SHP77 treated with DMSO at 0.1 percent for 48 hours (cell line): ENCODE data around the gene DALRD3.
A peak's percentile ranks its signal among the peaks of the same experiment; 100 is the strongest.

Experiments used
- DNase-seq: peaks from one replicate; lab custom pipeline; 2025; lab: John Stamatoyannopoulos, UW

Gene DALRD3, protein sequence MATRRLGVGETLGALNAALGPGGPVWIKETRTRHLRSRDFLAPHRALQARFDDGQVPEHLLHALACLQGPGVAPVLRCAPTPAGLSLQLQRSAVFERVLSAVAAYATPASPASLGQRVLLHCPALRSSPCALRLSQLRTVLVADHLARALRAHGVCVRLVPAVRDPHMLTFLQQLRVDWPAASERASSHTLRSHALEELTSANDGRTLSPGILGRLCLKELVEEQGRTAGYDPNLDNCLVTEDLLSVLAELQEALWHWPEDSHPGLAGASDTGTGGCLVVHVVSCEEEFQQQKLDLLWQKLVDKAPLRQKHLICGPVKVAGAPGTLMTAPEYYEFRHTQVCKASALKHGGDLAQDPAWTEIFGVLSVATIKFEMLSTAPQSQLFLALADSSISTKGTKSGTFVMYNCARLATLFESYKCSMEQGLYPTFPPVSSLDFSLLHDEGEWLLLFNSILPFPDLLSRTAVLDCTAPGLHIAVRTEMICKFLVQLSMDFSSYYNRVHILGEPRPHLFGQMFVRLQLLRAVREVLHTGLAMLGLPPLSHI

GRCh38 chr3:49017971-49018706 lies at the start of gene DALRD3:
TSS of gene DALRD3 (minus strand) at chr3:49018580. CDS start at chr3:49018564, 16 bp downstream.
- DNase-seq: peak; percentile 62

DNA sequence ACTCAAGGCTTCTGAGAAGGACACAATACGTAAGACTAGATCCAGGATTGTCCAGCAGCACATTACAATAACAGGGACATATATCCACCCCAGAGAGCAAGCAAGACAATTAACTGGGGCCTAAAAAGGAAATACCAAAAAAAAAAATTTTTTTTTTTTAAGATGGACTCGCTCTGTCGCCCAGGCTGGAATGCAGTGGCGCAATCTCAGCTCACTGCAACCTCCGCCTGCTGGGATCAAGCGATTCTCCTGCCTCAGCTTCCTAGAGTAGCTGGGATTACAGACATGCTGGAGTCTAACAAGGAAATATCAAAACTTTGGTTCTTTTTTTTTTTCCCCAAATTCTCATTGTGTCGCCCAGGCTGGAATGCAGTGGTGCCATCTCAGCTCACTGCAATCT lies 39.6 kb upstream of the DALRD3 start:
- no peak for DNase-seq

DNA sequence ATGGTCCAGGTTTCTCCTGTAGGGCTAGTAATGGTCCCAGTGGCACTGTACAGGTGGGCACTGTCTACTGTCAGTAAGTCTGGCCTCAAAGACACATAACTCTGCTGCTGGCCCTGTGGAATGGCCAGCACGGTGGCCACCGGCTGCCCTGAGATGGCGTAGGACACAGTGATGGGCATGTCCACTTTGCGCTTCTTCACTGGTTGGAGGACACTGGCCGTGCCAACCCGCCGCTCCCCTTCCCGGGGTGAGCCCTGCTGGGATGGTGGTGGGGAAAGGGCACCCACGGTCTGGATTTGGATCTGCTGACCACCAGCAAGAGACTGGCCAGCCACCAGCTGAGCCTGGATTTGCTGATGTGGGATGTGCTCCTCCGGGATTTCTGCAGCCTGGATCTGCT lies 38.9 kb upstream of the DALRD3 start:
- no peak for DNase-seq

- no peak for DNase-seq
These were observed 36.0 kb upstream of the DALRD3 start for GRCh38 chr3:49054344-49054862.

DNA sequence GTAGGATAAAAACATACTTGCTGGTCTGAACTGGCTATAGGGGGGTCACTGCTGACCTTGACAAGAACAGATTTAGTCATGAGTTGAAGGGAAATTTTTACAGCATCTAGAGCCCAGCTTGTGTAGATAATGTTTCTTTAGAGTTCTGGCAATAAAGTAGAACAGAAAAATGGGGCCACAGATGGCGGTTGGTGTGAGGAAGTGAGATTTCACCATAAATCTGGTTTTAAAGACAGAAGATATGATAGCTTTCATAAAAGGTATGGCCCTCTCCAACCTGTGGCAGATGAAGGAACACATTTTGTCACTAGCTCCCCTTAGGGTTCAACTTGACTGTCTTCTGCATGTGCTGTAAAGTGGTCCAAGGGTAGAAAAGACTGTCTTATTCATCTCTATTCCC lies 35.2 kb upstream of the DALRD3 start:
- no peak for DNase-seq

- no peak for DNase-seq
These were observed 16.9 kb upstream of the DALRD3 start for GRCh38 chr3:49035281-49035680.

- DNase-seq: no peak
These were observed 16.3 kb upstream of the DALRD3 start for GRCh38 chr3:49034650-49035049.

GRCh38 chr3:49032646-49033304 lies 14.4 kb upstream of the DALRD3 start:
- no peak for DNase-seq

DNA sequence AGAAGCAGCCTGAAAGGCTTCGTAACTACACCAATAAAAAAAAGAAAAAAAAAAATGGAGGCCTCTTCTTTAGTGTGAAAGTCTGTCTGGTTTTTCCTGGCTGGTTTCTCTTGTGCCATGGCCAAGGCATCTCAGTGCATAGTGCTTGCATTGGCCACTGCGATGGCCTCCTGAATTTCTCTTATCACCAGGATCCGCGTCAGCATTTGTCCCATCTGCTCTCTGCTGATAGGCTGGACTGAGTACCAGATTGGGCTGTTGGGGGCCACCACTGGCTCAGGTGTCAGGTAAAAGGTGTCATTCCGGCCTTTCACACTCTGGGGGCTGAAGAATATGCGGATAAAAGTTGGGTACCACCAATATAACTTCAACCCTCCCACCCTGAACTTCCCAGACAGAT lies 11.9 kb upstream of the DALRD3 start:
- no peak for DNase-seq

GRCh38 chr3:49029563-49029884 lies 11.1 kb upstream of the DALRD3 start:
- no peak for DNase-seq

DNA sequence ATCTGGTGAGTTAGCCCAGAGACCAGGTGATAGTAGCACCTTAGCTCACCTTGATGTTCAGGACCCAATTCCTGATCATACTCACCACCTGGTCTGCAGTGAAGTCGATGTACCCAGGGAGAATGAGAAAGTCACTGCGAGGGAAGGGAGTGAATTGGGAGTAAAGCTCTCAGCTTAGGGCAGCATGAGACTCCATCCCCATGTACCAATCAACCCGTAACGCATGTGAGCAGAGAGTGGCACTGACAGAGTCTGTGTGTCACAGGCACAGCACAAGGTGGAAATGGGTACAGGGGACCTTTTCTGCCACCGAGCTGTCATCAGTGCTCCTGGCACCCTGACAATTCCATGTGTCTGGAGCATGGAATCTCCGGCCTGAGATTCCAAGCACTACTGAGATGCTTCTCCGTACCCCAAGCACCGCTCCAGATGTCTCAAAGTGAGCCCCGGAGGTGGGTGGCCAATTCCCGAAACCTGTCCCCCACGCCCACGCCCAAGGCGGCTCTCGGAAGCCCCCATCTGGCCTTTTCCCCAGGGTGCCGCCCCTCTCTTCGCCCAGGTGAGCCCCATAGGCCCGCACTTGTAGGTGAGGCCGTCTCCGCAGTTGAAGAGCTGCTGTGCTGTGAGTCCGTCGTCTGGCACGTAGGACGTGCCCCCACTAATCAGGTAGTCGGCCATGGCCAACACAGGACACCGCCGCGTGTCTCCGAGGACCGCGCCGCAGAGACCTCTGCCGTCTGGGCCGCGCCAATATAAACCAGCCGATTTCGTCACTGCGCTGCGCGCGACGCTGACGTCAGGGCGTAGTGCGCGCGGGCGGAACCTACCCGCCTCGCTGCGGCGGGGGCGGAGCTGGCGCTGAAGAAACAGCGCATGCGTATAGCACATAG lies 10.5 kb upstream of the DALRD3 start, which contains the start of gene IMPDH2:
TSS of gene IMPDH2 (minus strand) at position 726 of the 890 bp plus-strand sequence. CDS start at position 678, 48 bp downstream.
- DNase-seq: peak; percentile 75

GRCh38 chr3:49028298-49028672 lies 9.9 kb upstream of the DALRD3 start:
- no peak for DNase-seq

DNA sequence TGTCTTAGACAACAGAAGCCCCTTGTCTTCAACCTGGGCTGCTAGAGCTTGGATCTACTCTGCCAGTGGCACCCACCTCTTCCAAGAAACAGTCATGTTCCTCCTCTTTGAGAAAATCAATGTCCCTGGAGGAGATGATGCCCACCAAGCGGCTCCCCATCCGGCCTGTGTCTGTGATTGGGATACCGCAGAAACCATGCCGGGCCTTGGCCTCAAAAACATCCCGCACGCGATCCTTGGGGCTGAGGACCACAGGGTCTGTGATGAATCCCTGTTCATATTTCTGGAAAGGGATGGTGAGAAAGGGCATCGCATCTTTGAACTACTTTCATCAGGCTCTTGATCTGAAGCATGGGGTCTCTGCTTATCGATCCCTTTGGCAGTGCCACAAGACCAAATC lies 9.3 kb upstream of the DALRD3 start:
- no peak for DNase-seq

DNA sequence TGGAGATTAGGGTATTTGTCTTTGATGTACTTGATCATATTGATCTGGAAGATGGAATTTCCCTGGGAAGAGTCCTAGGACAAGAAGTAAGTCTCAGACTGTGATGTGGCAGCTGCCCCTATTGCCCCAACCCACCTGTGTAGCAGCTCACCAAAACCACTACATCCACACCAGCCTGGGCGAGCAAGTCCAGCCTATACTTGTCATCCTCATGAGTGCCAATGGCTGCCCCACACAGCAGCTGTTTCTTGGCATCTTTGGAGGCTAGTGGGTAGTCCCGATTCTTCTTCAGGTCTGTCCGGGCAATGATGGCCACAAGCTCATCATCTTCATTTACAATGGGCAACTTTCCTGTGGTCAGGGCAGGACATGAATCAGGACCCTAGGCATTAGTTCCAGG lies 8.2 kb upstream of the DALRD3 start:
- DNase-seq: no peak

- DNase-seq: no peak
These were observed 7.6 kb upstream of the DALRD3 start for GRCh38 chr3:49025793-49026520.

GRCh38 chr3:49025005-49025792 lies 6.8 kb upstream of the DALRD3 start:
- DNase-seq: no peak

- no peak for DNase-seq
These were observed 6.1 kb upstream of the DALRD3 start for GRCh38 chr3:49024449-49024848.

DNA sequence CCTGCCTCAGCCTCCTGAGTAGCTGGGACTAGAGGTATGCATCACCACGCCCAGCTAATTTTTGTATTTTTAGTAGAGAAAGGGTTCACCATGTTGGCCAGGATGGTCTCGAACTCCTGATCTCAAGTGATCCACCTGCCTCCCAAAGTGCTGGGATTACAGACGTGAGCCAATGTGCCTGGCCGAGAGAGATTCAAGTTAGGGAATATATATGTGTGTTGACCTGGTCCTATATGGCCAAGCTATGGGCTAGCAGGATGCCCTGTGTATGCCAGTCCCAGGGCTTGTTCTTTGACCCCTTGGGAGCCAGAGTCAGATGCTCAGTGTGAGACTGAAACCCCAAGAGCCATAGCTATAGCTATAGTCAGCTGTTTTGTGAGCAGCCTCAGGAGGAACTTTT lies 5.4 kb upstream of the DALRD3 start:
- no peak for DNase-seq

DNA sequence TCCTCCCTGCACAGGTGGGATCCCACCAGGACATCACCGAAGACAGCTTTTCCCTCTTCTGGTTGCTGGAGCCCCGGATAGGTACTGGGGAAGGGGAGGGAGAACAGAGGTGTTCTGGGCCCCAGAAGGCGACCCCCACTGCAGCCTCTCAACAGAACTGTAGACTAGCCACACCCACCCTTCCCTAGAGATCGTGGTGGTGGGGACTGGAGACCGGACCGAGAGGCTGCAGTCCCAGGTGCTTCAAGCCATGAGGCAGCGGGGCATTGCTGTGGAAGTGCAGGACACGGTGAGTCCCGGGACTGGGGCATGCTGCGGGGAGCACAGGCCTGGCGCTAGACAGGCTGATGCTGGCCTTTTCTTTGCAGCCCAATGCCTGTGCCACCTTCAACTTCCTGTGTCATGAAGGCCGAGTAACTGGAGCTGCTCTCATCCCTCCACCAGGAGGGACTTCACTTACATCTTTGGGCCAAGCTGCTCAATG lies 4.3 kb upstream of the DALRD3 start:
- DNase-seq: no peak
